AG04449 (cell line): ENCODE data around the gene ZNF219.
A peak's percentile ranks its signal among the peaks of the same experiment; 100 is the strongest.

Source experiments
- CTCF ChIA-PET: fragments of 350-600 bp; formaldehyde crosslinking; extraction: SDS; loops from one replicate; lab custom pipeline; 2021; ENCODE audit warnings: antibody characterized with exemption; lab: Yijun Ruan, JAX
- POLR2A ChIA-PET: fragments of 400-600, 350-600 bp; formaldehyde crosslinking; extraction: SDS; loops from one replicate; lab custom pipeline; 2020; ENCODE audit warnings: antibody characterized with exemption, inconsistent platforms; lab: Yijun Ruan, JAX
- DNase-seq: peaks from one replicate; pipeline ENCODE4 v3.0.0-alpha.2; 2010; ENCODE audit warnings: low read depth, low spot score
- H3K4me3 ChIP-seq: 2 replicates; pipeline ENCODE4 v1.5.1; 2011; ENCODE audit warnings: low read depth, mild to moderate bottlenecking, control low read depth, low read length
- TF ChIP-seq, protein P1 (sequence below): IDR thresholded peaks from one replicate; pipeline ENCODE4 v1.5.1; 2011; ENCODE audit warnings: mild to moderate bottlenecking, moderate library complexity, low read length, control low read depth, inconsistent platforms; ENCODE audit not compliant: insufficient read depth; ENCODE audit errors: missing control alignments

The ZNF219 gene

DNA sequence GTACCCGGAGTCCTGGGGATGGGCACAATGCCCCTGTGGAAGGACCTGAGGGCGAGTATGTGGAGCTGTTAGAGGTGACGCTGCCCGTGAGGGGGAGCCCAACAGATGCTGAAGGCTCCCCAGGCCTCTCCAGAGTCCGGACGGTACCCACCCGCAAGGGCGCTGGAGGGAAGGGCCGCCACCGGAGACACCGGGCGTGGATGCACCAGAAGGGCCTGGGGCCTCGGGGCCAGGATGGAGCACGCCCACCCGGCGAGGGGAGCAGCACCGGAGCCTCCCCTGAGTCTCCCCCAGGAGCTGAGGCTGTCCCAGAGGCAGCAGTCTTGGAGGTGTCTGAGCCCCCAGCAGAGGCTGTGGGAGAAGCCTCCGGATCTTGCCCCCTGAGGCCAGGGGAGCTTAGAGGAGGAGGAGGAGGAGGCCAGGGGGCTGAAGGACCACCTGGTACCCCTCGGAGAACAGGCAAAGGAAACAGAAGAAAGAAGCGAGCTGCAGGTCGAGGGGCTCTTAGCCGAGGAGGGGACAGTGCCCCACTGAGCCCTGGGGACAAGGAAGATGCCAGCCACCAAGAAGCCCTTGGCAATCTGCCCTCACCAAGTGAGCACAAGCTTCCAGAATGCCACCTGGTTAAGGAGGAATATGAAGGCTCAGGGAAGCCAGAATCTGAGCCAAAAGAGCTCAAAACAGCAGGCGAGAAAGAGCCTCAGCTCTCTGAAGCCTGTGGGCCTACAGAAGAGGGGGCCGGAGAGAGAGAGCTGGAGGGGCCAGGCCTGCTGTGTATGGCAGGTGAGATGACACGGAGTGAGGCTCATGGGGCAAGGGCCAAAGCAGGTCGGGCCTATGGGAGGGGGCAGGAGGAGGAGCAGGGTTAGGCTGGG is 23.8 kb downstream of the ZNF219 start:
- no peak overlapping the region for H3K4me3 ChIP-seq
- no peak for DNase-seq
- ChIA-PET POLR2A (no interaction called here), CTCF (interaction anchor here (0.8 to 6.6 kb wide), 8 partner anchors 10 to 60 kb away, joined by 3 to 164 read pairs (median 6); no protein-coding TSS in a partner anchor)
- TF ChIP-seq, protein P1, sequence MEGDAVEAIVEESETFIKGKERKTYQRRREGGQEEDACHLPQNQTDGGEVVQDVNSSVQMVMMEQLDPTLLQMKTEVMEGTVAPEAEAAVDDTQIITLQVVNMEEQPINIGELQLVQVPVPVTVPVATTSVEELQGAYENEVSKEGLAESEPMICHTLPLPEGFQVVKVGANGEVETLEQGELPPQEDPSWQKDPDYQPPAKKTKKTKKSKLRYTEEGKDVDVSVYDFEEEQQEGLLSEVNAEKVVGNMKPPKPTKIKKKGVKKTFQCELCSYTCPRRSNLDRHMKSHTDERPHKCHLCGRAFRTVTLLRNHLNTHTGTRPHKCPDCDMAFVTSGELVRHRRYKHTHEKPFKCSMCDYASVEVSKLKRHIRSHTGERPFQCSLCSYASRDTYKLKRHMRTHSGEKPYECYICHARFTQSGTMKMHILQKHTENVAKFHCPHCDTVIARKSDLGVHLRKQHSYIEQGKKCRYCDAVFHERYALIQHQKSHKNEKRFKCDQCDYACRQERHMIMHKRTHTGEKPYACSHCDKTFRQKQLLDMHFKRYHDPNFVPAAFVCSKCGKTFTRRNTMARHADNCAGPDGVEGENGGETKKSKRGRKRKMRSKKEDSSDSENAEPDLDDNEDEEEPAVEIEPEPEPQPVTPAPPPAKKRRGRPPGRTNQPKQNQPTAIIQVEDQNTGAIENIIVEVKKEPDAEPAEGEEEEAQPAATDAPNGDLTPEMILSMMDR, result no peak

DNA sequence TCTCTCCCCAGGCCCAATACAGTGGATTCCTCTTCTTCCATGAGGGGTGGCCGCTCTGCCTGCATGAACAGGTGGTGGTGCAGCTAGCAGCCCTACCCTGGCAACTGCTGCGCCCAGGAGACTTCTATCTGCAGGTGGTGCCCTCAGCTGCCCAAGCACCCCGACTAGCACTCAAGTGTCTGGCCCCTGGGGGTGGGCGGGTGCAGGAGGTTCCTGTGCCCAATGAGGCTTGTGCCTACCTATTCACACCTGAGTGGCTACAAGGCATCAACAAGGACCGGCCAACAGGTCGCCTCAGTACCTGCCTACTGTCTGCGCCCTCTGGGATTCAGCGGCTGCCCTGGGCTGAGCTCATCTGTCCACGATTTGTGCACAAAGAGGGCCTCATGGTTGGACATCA is 24.5 kb downstream of the ZNF219 start:
- CTCF ChIA-PET, result interaction anchor here (0.8 to 6.6 kb wide), 8 partner anchors 11 to 103 kb away, joined by 3 to 164 read pairs (median 6); no protein-coding TSS in a partner anchor
- no peak for DNase-seq
- POLR2A ChIA-PET, result no interaction called here
- H3K4me3 ChIP-seq, result no peak overlapping the region
- TF ChIP-seq, protein P1, result no peak

DNA sequence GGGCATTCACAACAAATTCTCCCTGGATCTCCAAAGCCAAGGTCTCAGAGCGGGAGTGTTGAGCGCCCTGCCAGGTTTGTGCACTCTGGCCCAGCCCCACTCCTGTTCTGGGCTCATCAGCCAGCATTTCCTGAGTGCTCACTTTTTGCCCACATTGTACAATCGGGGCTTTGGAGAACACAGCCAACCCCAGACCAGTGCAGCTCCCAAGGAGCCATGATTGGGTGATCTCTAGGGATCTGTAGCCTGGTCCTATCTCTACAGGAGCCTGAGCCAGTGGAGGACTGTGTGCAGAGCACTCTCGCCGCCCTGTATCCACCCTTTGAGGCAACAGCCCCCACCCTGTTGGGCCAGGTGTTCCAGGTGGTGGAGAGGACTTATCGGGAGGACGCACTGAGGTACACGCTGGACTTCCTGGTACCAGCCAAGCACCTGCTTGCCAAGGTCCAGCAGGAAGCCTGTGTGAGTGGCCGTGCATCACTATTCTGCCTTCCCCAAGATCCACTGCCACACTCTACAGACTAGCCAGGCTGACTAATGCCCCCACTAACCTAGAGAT is 25.6 kb downstream of the ZNF219 start:
- ChIA-PET POLR2A (interaction anchor here (1.6 to 3.6 kb wide), 5 partner anchors 11 to 31 kb away, joined by 8 to 42 read pairs (median 16); no protein-coding TSS in a partner anchor), CTCF (interaction anchor here (0.9 to 6.6 kb wide), 8 partner anchors 11 to 102 kb away, joined by 3 to 164 read pairs (median 42); no protein-coding TSS in a partner anchor)
- TF ChIP-seq, protein P1, result no peak
- no peak for DNase-seq
- no peak overlapping the region for H3K4me3 ChIP-seq

DNA sequence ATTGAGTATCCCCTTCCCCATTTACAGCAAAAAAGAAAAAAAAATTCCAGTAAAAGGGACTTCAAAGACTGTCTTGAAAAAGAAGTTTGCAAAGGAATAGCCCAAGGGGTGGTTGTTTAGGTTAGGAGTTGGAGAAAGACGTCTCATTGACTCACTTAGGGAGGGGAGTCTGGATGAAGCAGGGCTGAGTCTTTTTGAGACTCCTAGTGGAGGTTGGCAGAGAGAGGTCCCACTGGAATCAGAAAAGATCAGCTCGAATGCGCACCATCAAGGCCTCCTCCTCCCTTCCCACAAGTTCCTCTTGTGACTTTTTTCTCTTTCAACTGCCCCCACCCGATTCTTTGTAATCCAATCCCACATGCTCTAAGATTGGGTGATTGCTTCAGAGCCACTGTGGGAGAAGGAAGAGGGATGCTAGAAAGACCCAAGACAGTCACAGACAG is 26.4 kb downstream of the ZNF219 start:
- DNase-seq, result no peak
- TF ChIP-seq, protein P1, result peak; percentile 4
- ChIA-PET POLR2A (interaction anchor here (0.6 to 3.6 kb wide), 16 partner anchors 8 to 729 kb away, joined by 3 to 42 read pairs (median 6); partner anchors contain the start of genes APEX1, OSGEP, PARP2 and TMEM253), CTCF (interaction anchor here (1.3 to 6.6 kb wide), 10 partner anchors 11 to 61 kb away, joined by 3 to 164 read pairs (median 26); partner anchors contain the start of gene TMEM253)
- H3K4me3 ChIP-seq, result peak overlapping the region; percentile 81

DNA sequence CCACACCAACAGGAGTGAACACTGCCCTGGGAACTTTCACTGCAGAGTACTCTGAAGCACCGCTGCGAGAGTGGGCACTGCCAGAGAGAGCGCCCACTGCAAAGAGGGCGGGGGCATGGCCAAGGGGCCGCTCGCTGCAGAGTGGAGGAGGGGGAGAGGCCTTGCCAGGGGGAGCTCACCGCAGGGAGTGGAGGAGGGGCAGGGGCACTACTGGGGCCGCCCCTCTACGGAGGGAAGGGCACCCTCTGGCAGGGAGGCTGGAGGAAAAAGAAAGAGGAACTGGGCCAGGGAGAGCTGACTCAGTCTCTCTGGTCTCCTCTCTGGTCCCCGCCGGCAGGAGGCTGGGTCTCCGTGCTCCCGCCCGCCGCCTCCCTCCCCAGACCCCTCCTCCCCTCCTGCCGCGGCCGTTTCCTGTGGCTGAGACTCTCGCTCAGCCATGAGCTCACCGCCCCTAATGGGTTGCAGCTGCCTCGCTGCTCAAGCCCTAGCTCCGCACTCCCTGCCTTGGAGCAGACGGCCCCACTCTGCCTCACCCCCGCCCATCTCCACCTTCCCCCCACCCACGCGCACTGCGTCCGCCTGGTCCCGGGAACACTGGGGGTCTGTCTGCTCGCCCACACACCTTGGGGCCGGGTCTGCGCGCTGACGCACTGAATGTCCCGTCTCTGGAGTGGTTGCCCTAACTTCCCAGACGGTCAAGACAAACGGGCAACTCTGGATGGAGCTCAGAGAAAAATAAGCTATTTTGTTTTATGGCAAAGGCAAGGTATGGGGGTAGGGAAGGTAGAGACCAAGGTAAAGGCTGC is 27.0 kb downstream of the ZNF219 start:
- CTCF ChIA-PET, result interaction anchor here (0.7 to 6.6 kb wide), 15 partner anchors 10 to 388 kb away, joined by 3 to 164 read pairs (median 7); partner anchors contain the start of gene TMEM253
- TF ChIP-seq, protein P1, result no peak
- POLR2A ChIA-PET, result interaction anchor here (0.6 to 3.6 kb wide), 21 partner anchors 8 to 728 kb away, joined by 3 to 42 read pairs (median 5); partner anchors contain the start of genes APEX1, METTL3, OSGEP and PARP2
- peak overlapping the region; percentile 81 for H3K4me3 ChIP-seq
- no peak for DNase-seq
